ENCODE results near the gene RHBDL1. TPM values are rescaled to one million over a fixed set of nuclear protein-coding genes. Genes with fewer than 3 reads are reported as not detected.
A peak's percentile ranks its signal among the peaks of the same experiment; 100 is the strongest.

Gene RHBDL1
- total and polyA plus RNA-seq, 4 donors = 0.35 to 0.84 (median 0.70) TPM

DNA sequence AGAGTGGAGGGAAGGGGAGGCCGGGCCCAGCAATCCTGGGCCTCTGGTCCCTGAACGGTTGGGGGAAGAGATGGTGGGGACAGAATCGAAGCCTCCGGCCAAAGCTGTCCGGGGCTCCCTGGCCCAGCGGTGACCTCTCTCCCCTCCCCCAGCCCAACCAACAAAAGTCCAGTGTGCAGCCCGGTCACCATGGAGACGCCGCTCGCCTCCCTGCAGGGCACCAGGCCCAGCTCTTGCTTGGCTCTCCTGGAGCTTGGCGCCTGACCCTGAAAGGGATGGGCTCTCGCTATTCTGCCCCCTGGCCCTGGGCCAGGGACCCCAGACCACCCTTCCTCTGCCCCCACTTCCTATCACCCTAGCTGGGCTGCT, 40.7 kb downstream of the RHBDL1 start:
- 16% methylated on average over 12 of the region's 12 CpGs for WGBS
- H3K27me3 ChIP-seq (ENCODE audit: control insufficient read depth in 4 of 4, insufficient read depth in 4 of 4, low read length in 3 of 4) = no peaks in the 10 kb centered on the region
- H3K4me3 ChIP-seq (ENCODE audit: low read depth in 1 of 3, low read length in 3 of 3) = peak overlapping the region in 1 of 3 donors; percentile 74
- TF ChIP-seq FOXA2 (IDR thresholded peaks at IDR 0.05) (no peak), HNF4G (IDR thresholded peaks at IDR 0.05) (no peak), SP1 (IDR thresholded peaks at IDR 0.05) (peak; percentile 53), RAD21 (IDR thresholded peaks at IDR 0.05) (no peak), FOXA1 (IDR thresholded peaks at IDR 0.05) (no peak), EGR1 (IDR thresholded peaks at IDR 0.05; ENCODE audit: low read depth in 2 of 2) (no peak), RXRA (IDR thresholded peaks at IDR 0.05) (peak; percentile 65 to 77), NR2F2 (IDR thresholded peaks at IDR 0.05) (no peak), YY1 (IDR thresholded peaks at IDR 0.05) (no peak), JUND (IDR thresholded peaks at IDR 0.05) (no peak), GABPA (IDR thresholded peaks at IDR 0.05 in 1 of 2, conservative IDR thresholded peaks at IDR 0.05 in 1 of 2) (peak in 1 of 2 donors; percentile 26), HNF4A (conservative IDR thresholded peaks at IDR 0.05) (peak; percentile 35 to 38), TAF1 (conservative IDR thresholded peaks at IDR 0.05) (no peak)
- TF ChIP-seq, protein P1, sequence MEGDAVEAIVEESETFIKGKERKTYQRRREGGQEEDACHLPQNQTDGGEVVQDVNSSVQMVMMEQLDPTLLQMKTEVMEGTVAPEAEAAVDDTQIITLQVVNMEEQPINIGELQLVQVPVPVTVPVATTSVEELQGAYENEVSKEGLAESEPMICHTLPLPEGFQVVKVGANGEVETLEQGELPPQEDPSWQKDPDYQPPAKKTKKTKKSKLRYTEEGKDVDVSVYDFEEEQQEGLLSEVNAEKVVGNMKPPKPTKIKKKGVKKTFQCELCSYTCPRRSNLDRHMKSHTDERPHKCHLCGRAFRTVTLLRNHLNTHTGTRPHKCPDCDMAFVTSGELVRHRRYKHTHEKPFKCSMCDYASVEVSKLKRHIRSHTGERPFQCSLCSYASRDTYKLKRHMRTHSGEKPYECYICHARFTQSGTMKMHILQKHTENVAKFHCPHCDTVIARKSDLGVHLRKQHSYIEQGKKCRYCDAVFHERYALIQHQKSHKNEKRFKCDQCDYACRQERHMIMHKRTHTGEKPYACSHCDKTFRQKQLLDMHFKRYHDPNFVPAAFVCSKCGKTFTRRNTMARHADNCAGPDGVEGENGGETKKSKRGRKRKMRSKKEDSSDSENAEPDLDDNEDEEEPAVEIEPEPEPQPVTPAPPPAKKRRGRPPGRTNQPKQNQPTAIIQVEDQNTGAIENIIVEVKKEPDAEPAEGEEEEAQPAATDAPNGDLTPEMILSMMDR (IDR thresholded peaks at IDR 0.05; ENCODE audit: low read depth, low read length, missing input control) = no peak
- TF ChIP-seq, protein P2, sequence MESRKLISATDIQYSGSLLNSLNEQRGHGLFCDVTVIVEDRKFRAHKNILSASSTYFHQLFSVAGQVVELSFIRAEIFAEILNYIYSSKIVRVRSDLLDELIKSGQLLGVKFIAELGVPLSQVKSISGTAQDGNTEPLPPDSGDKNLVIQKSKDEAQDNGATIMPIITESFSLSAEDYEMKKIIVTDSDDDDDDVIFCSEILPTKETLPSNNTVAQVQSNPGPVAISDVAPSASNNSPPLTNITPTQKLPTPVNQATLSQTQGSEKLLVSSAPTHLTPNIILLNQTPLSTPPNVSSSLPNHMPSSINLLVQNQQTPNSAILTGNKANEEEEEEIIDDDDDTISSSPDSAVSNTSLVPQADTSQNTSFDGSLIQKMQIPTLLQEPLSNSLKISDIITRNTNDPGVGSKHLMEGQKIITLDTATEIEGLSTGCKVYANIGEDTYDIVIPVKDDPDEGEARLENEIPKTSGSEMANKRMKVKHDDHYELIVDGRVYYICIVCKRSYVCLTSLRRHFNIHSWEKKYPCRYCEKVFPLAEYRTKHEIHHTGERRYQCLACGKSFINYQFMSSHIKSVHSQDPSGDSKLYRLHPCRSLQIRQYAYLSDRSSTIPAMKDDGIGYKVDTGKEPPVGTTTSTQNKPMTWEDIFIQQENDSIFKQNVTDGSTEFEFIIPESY (IDR thresholded peaks at IDR 0.05) = no peak
- TF ChIP-seq, protein P3, sequence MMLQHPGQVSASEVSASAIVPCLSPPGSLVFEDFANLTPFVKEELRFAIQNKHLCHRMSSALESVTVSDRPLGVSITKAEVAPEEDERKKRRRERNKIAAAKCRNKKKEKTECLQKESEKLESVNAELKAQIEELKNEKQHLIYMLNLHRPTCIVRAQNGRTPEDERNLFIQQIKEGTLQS (IDR thresholded peaks at IDR 0.05) = no peak
- TF ChIP-seq, protein P4, sequence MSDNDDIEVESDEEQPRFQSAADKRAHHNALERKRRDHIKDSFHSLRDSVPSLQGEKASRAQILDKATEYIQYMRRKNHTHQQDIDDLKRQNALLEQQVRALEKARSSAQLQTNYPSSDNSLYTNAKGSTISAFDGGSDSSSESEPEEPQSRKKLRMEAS (IDR thresholded peaks at IDR 0.05) = no peak
- TF ChIP-seq, protein P5, sequence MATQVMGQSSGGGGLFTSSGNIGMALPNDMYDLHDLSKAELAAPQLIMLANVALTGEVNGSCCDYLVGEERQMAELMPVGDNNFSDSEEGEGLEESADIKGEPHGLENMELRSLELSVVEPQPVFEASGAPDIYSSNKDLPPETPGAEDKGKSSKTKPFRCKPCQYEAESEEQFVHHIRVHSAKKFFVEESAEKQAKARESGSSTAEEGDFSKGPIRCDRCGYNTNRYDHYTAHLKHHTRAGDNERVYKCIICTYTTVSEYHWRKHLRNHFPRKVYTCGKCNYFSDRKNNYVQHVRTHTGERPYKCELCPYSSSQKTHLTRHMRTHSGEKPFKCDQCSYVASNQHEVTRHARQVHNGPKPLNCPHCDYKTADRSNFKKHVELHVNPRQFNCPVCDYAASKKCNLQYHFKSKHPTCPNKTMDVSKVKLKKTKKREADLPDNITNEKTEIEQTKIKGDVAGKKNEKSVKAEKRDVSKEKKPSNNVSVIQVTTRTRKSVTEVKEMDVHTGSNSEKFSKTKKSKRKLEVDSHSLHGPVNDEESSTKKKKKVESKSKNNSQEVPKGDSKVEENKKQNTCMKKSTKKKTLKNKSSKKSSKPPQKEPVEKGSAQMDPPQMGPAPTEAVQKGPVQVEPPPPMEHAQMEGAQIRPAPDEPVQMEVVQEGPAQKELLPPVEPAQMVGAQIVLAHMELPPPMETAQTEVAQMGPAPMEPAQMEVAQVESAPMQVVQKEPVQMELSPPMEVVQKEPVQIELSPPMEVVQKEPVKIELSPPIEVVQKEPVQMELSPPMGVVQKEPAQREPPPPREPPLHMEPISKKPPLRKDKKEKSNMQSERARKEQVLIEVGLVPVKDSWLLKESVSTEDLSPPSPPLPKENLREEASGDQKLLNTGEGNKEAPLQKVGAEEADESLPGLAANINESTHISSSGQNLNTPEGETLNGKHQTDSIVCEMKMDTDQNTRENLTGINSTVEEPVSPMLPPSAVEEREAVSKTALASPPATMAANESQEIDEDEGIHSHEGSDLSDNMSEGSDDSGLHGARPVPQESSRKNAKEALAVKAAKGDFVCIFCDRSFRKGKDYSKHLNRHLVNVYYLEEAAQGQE (IDR thresholded peaks at IDR 0.05) = no peak
- no peak overlapping the region for H3K9ac ChIP-seq (ENCODE audit: low read depth in 1 of 2, low read length in 2 of 2)
- DNase-seq (ENCODE audit: low spot score) = peak; percentile 69
- no peaks in the 10 kb centered on the region for H3K9me3 ChIP-seq (ENCODE audit: control insufficient read depth in 4 of 4, low read length in 3 of 4)
- H3K4me1 ChIP-seq (ENCODE audit: control insufficient read depth in 4 of 4, insufficient read depth in 4 of 4, low read length in 3 of 4) = peaks cover 22 to 39% (median 30%) of the 10 kb centered on the region in 4 donors
- H3K27ac ChIP-seq (ENCODE audit: low read depth in 1 of 2, low read length in 2 of 2) = no peak overlapping the region
- peaks cover 0 to 2% (median 0%) of the 10 kb centered on the region in 4 donors for H3K36me3 ChIP-seq (ENCODE audit: control insufficient read depth in 4 of 4, insufficient read depth in 3 of 4, low read depth in 1 of 4, low read length in 3 of 4)

Data from liver (tissue), 9 donors.